Measurements from ENCODE around the gene STAP1. TPM values are rescaled to one million over a fixed set of nuclear protein-coding genes. Genes with fewer than 3 reads are reported as not detected.
"Not testable (repeated sequence)": the region's sequence is repeated elsewhere in the genome, so short reads cannot be mapped to it uniquely, and the experiment has no call there.

The STAP1 gene, protein sequence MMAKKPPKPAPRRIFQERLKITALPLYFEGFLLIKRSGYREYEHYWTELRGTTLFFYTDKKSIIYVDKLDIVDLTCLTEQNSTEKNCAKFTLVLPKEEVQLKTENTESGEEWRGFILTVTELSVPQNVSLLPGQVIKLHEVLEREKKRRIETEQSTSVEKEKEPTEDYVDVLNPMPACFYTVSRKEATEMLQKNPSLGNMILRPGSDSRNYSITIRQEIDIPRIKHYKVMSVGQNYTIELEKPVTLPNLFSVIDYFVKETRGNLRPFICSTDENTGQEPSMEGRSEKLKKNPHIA
- total RNA-seq = not detected in 2 replicates

DNA sequence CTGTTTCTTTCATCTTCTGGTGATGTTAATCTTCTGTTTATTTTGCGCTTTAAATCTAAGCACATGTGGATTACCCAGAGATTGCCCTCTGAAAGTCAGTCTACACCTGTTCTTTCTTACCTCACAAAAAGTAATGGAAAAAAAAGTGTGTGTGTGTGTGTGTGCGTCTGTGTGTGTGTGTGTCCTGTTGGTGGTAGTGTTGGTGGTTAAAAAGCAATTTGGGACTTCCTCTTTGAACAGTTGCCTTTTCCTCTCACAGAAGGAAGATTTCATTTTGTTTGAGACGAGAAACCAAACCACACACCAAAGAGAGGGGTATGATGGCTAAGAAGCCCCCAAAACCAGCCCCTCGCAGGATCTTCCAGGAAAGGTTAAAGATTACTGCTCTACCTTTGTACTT lies at the start of gene STAP1:
Gene STAP1 (plus strand): TSS at position 235 of the 400 bp plus-strand sequence. CDS start 83 bp downstream, at position 318.
- no peak for DNase-seq (ENCODE audit: low read depth)

DNA sequence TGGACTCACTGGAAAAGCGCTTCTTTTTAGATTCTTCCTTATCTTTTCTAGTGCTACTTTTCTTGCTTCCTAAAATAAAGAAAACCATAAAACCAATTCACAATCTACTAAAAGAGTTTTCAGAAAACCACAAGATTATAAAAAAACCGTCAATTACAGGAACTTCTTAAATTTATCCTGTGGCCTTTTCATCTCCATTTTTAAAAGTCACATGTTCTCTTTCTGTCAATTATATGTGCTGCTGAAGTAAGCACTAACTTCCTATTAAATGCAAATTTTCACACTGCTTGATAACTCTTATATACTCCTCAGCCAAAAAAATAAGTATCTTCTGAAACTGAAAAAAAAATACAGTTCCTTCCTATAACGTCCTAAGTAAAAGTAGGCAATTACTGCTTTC lies 46.0 kb upstream of the STAP1 start:
- DNase-seq (ENCODE audit: low read depth) = no peak

DNA sequence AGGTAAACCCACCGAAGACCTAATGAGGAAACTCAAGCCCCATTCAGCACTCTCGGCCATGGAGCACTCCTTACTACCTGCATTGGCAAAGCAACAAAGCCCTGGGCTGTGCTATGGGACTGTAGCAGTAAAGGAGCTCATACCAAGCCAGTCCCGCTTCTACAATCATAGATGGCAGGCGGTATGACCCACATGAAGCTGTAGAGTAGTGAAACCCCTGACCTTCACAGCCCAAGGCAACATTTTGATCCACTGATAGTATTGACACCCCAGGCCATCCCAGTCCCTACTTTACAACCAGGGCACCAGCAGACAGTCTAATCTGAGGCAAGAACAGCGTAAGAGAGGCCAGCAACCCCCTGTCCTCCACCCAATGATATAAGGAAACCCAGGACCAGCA lies 38.4 kb upstream of the STAP1 start:
- no peak for DNase-seq (ENCODE audit: low read depth)

DNA sequence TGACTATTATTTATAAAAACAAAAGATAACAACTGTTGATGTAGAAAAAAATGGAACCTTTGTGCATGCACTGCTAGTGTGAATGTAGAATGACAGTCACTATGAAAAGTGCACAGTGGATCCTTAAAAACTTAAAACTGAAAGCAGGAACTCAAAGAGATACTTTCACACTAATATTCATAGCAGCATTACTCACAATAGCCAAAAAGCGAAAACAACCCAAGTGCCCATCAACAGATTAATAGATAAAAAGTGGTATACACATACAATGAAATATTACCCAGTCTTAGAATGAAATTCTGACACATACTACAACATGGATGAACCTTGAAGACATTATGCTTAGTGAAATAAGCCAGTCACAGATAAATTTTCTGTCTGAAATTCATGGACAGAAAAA lies 37.0 kb upstream of the STAP1 start:
- no peak for DNase-seq (ENCODE audit: low read depth)

DNA sequence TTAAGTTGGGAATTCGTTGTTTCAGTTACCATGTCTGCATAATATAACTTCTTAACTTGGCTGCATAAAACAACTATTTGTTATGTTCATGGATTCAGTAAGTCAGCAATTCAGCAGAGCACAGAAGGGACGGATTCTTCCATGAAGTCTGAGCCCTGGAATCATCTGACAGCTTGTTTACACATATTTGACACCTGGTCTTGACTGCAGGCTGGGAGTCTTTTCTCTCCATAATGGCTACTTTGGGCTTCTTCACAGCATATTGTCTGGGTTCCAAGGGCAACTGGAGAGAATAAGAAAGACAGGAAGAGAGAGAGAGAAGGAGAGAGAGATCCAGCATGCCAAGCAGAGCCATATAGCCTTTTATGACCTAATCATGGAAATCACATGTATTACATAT lies 36.3 kb upstream of the STAP1 start:
- no peak for DNase-seq (ENCODE audit: low read depth)

DNA sequence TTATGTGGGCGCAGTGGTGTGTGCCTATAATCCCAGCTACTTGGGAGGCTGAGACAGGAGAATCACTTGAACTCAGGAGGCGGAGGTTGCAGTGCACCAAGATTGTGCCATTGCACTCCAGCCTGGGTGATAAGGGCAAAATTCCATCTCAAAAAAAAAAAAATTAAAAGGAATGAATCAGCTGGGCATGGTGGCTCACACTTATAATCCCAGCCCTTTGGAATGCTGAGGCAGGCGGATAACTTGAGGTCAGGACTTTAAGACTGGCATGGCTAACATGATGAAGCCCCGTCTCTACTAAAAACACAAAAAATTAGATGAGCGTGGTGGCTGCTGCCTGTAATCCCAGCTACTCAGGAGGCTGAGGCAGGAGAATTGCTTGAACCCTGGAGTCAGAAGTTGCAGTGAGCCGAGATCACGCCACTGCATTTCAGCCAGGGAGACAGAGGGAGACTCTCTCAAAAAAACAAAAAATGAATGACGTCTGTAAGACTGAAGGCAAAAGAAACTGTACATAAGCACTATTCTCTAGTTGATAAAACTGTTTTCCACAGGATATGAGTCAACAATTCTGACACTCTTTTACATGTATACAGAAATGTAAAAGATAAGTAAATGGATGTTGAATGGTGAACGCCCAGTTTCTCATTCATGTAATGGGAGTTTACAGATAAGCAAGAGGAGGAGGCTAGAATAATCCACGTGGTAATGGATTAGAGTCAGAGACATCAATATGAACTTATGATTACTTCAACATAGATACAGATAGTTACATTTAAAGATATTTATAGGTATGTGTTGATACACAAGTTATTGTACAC lies 35.5 kb upstream of the STAP1 start:
- DNase-seq (ENCODE audit: low read depth) = no peak

DNA sequence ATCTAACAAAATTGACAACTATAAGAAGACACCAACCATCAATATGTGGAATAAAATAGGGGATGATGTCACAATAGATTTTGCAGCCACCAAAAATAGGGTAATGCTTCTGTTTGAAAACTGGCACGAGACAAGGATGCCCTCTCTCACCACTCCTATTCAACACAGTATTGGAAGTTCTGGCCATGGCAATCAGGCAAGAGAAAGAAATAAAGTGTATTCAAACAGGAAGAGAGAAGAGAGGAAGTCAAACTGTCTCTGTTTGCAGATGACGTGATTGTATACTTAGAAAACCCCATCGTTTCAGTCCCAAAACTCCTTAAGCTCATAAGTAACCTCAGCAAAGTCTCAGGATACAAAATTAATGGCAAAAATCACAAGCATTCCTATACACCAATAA lies 34.4 kb upstream of the STAP1 start:
- not testable (repeated sequence) for DNase-seq (ENCODE audit: low read depth)

DNA sequence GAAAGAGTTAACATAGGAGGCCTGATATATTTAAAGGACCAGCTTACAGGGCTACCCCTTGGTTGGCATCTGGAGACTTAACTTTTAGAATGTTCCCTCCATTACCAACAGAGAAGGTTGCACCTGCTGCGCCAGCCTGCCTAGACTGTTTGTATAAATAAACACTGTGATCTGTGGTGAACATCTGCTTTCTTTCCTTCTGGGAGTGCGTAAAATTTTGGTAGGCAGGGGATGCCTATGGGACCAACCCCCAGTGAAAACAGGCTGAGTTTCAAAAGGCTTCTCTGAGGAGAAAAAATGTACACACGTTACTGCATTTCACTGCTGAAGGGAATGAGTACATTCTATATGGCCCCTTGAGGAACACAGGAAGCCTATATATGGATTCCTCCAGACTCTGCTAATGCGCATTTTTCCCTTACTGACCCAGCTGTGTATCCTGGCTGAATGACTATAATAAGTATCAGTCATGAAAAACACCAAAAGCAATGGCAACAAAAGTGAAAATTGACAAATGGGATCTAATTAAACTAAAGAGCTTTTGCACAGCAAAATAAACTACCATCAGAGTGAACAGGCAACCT lies 27.1 kb upstream of the STAP1 start:
- DNase-seq (ENCODE audit: low read depth) = no peak

DNA sequence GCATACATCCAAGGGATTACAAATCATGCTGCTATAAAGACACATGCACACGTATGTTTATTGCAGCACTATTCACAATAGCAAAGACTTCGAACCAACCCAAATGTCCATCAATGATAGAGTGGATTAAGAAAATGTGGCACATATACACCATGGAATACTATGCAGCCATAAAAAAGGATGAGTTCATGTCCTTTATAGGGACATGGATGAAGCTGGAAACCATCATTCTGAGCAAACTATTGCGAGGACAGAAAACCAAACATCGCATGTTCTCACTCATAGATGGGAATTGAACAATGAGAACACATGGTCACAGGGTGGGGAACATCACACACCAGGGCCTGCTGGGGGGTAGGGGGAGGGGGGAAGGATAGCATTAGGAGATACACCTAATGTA lies 26.1 kb upstream of the STAP1 start:
- not testable (repeated sequence) for DNase-seq (ENCODE audit: low read depth)

DNA sequence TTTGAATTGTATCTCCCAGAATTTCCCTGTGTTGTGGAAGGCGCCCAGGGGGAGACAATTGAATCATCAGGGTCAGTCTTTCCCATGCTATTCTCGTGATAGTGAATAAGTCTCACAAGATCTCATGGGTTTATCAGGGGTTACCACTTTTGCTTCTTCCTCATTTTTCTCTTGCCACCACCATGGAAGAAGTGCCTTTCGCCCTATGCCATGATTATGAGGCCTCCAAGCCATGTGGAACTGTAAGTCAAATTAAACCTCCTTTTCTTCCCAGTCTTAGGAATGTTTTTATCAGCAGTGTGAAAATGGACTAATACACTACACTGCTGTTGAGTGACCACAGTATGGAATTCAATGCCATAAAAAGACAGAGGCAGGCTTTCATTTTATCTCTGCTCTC lies 25.4 kb upstream of the STAP1 start:
- no peak for DNase-seq (ENCODE audit: low read depth)

DNA sequence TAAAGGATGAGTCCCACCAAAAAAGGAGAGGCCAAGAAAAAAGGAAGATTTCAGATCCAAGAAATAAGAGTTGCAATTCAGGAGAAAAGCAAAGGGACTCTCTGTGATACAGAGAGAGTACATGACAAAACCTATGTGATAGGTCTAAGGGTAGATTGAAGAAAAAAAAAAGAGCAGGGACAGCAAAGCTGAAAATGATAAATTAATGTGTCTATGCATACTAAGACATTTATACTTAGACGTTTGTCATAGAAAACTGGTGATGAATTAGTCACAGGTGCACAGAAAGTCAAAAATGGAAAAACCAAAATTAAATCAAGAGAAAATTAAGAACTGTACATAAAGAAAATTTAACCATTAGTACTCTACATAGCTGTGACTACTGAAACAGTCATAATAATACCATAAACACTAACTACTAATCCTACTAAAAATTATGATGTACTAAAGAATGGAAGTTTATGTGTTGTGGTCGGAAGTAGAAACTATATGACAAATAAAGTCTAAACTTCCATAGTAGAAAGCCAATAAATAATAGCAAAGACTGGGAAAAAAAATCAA lies 23.2 kb upstream of the STAP1 start:
- no peak for DNase-seq (ENCODE audit: low read depth)

DNA sequence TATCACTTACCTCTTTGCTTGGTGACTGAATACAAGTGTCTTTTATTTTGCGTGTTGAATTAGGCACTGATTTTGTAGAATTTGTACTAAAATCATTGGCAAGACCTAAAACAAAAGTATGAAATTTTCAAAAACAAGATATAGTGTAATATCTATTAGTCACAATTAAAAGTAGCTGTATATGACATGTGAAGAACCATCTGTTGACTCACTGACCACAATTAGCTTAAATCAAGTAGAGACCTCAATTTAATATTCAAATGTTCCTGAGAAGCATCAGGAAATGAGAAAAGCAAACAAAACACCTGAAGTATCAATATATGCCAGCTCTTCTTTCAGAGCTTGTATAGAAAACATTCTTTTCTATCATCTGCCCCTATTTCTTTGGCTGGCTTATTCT lies 18.7 kb upstream of the STAP1 start:
- no peak for DNase-seq (ENCODE audit: low read depth)

DNA sequence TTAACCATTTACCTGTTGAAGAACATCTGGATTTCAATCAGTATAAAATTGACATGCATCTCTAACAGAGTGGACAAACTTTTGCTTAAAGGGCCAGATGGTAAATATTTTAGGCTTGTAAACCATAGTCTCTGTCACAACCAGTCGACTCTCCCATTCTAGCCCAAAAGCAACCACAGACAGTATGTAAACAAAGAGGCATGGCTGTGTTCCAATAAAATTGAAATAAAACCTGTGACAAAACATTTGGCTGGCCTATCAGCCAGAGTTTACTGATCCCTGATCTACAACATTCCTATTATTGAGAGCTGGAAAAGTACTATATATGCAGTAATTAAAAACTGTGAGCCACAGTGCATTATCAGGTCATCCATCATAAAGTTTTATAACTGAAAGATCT lies 16.5 kb upstream of the STAP1 start:
- DNase-seq (ENCODE audit: low read depth) = no peak

DNA sequence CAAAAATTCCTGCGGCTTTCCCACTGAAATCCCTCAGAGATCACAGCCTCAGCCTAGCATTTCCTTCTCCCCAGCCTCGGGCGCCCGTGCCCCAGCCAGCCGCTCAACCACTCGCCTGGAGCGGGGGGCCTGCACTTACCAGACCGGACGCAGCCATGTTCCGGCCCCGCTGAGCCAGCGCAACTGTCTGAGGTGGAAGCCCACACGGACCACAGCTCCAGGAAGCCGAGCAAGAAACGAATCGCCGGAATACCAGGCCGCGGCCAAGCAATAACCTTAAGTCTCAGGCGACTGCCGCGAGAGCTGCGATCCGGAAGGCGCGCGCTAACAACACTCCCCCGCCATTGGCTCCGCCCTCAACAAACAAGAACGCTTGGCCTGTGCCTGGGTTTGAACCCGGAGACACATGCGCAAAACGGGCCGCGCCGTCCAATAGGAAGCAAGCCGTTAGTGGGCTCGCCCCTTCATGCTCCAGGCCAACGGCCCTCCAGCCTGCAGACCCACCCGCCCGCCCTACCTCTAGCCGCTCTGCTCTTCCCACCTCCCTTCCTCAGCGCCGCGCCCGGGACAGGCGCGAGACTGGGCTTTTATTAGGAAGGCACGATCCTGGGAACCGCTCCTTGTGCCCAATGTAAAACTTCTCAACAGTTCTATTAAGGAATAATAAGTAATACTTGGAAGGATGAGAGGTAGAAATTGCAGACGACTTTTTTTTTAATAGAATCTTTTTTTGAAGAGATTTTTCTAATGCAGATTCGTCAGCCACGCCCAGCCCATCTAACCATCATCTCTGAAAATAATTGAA lies 13.1 kb upstream of the STAP1 start, which contains the start of gene CENPC:
Gene CENPC (minus strand): TSS at position 305 of the 805 bp plus-strand sequence. CDS start 148 bp downstream, at position 157.
- DNase-seq (ENCODE audit: low read depth) = peak; percentile 94

DNA sequence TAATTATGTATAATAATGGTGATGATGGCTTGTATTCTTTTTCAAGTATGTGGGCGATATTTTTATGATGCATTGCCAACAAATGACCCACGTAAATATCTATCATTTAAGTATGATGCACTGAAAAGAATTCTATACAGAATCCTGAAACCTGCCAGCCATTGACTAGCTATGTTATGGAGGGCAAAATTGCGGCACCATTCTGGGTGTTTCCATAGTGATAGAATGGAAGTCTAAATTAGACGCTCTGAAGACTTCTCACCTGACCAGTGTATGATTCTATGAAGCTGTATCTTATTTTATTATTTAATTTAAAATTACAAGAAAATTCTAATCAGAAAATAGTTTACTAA lies 12.5 kb upstream of the STAP1 start:
- DNase-seq (ENCODE audit: low read depth) = no peak

DNA sequence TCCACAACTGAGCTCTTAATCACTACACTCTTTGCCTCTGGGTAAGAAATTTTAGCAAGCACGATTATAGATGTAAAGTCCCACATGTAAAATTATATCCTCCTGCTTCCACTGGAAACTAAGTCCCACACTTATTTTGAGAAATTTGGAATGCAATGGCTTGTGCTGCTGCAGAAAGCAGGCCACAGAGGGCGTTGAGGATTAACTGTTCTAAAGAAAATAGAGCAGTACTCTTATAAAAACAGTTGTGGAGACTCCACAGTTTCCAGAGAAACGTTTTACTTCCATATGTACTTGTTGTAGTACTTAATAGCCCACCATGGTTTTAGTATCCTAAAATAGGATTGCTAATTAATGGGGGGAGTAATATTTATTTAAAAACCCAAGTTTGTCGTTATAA lies 11.6 kb upstream of the STAP1 start:
- DNase-seq (ENCODE audit: low read depth) = no peak

DNA sequence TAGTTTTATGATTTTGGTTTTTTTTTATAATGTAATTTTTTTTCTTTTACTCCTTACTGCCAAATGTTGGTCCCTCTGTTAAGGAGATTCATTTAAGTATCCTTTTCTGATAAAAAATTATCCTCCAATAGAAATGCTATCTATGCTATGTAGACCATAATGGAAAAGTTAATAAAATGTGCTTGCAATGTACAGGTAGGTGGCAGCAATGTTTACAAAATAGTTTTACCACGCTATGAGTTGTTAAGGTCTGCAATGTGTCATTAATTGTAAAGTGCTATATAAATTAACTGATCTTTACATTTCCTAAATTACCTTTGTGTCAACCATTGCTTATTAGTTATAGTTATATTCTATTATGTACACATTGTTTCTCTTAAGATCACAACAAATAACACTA lies 9.4 kb upstream of the STAP1 start:
- DNase-seq (ENCODE audit: low read depth) = peak; percentile 52

DNA sequence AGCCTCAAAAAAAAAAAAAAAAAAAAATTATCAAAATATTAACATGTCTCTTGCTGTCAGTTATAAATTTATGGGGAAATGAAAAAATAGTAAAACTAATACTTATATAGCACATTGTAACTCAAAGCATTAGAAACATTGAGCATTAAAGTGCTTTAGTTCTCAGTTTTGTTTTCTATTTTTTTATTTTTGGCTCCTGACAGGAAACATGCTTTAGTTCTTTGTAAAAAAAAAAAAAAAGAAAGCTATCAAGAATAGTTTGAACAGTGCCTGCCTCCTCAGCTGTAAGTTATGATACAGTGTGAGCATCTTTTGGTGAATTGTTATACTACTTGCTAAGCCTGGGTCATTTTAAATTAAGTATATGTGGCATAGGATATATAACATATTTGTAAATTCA lies 8.1 kb upstream of the STAP1 start:
- no peak for DNase-seq (ENCODE audit: low read depth)

DNA sequence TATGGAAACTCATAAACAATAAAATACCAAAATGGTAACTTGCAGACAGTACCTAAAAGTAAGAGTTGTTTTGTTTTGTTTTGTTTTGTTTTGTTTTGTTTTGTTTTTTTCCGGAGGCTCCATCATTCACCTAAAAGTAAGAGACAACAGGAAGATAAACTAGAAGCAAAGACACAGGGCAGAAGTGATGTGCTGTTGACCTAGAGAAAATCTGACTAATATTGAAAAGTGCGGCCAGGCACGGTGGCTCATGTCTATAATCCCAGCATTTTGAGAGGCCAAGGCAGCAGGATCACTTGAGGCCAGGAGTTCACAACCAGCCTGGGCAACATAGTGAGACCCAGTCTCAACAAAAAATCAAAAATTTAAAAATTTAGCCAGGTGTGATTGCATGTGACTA lies 7.7 kb upstream of the STAP1 start:
- DNase-seq (ENCODE audit: low read depth) = no peak

DNA sequence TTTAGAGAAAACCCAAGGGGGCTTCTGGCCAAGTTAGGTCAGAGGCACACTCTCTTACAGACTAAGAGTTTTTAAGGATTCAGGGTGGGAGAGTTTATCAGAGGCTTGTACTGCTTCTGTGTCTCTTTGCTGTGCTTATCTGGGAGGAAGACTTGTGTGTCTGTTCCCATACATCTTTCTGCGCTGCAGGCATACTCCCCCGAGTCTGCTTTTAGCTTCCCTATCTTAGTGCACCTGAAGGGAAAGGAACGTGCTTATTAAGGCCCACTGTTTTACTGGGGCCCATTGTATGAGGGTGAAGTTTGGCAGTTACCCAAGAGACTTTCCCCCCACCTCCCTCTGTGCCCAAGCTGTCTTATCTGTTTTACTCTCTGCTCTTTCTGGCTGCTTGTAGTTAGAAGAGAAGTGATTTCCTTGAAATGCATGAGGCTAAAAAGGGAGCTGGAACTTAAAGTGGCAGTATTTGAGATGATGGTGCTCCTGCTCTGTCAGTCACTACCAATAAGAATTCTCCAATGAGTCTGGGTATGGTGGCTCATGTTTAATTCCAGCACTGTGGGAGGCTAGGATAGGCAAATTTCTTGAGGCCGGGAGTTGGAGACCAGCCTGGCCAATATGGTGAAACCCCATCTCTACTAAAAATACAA lies 6.3 kb upstream of the STAP1 start:
- DNase-seq (ENCODE audit: low read depth) = not testable (repeated sequence)

DNA sequence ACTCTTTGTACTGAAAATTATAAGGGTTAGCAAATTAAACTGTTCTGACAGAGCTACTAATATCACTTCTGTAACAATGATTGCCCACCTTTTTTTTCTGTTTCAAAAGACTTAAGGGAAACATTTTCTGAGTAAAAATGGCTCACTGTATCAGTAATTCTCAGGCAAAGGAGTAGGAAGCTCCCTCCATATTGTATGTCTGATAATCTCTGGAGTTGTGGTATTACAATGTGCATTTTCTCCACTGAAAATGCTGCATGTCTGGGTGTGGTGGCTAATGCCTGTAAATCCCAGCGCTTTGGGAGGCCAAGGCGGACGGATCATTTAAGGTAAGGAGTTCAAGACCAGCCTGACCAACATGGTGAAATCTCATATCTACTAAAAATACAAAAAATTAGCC lies 4.4 kb upstream of the STAP1 start:
- DNase-seq (ENCODE audit: low read depth) = no peak

All from renal cortical epithelial cell (primary cell).